Measurements from ENCODE around the gene ID2. TPM values are rescaled to one million over a fixed set of nuclear protein-coding genes. Genes with fewer than 3 reads are reported as not detected.
"Not testable (repeated sequence)": the region's sequence is repeated elsewhere in the genome, so short reads cannot be mapped to it uniquely, and the experiment has no call there.

The ID2 gene
- total and polyA plus RNA-seq, 2 of the 13 experiments (the other 11 are each of a cell fraction or from before 2014, with no cell fraction given), result 214 to 719 TPM

DNA sequence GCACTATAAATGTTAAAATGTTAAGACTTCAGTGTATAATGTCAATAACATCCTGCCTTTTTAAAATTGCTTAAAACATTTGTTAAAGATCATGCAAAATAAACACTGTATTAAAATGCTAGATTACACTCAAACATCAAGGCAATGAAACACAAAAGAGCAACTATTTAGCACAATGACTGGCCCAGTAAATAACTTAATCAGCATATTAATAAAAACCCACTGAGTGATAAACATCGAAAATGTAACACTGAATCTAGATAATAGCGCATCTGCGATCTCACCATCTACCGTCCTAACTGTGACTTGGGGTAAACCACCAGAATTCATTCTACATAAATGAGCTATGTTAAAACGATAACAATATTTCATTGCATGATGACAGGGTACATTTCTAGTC, 47.2 kb downstream of the ID2 start:
- H3K4me1 ChIP-seq (ENCODE audit: insufficient read depth, low read length); POLR2A ChIA-PET; H3K9me3 ChIP-seq (ENCODE audit: low read length); H3K4me2 ChIP-seq (ENCODE audit: low read depth, low read length); H2AFZ ChIP-seq (ENCODE audit: low read length); CTCF ChIA-PET (ENCODE audit: low intra/inter-chr PET ratio, low total read pairs); ATAC-seq; intact Hi-C loops (cut with micrococcal nuclease; ENCODE audit: unreplicated experiment); H3K4me3 ChIP-seq (replicated peaks in 1 of 3; ENCODE audit: insufficient read depth in 1 of 3, low read depth in 2 of 3, low read length in 3 of 3); H3K27ac ChIP-seq (ENCODE audit: extremely low read length, insufficient read depth, low read length); BruUV-seq (replicated peaks); in situ Hi-C loops (cut with HindIII; ENCODE audit: extremely low pct_ligation_motif_present, low pct_unique_long_range_greater_than_20kb); H4K20me1 ChIP-seq (ENCODE audit: insufficient read depth, low read length); H3K27me3 ChIP-seq (ENCODE audit: control insufficient read depth in 1 of 2, insufficient read depth in 2 of 2, low read length in 2 of 2); H3K79me2 ChIP-seq (ENCODE audit: insufficient read depth, low read length); H3K9ac ChIP-seq (ENCODE audit: insufficient read depth, low read depth, low read length); DNase-seq (ENCODE audit: low spot score): not testable (repeated sequence)
- TF ChIP-seq MAFK (conservative IDR thresholded peaks at IDR 0.05 in 1 of 2, IDR thresholded peaks at IDR 0.05 in 1 of 2; ENCODE audit: low read length in 2 of 2) (peak in 1 of 2 experiments; percentile 47; a peak in 2 of 4 replicates), MAFF (IDR thresholded peaks at IDR 0.05; ENCODE audit: low read depth, low read length) (peak; percentile 40; the same call in 1 of the 2 replicates)
- FAIRE-seq, result peak; percentile 21
- peaks cover 13 to 44% of the 10 kb centered on the region in 2 experiments for H3K36me3 ChIP-seq (replicated peaks in 1 of 2; ENCODE audit: control insufficient read depth in 1 of 2, insufficient read depth in 2 of 2, low read length in 2 of 2)
- 89% methylated on average over 5 of the region's 5 CpGs for WGBS (ENCODE audit: low lambda C conversion rate)

DNA sequence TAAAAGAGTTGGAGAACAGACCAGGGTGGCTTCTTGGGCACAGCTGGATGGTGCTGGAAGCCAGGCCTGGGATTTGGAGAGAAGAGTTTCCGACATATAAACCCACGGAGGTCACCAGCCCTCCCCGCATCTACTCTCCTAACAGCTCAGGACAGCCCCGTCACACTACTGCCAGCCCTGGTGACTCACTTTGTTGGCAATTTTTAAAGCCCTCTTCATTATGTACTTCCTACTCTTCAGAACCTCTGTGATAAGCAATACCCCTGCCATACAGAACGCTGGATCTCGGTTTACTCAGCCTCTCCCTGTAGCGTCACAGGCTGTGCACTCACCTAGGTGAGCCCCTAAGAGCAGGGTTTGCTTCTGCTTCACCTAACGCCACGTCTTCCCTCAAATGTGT, 48.1 kb downstream of the ID2 start:
- H3K27me3 ChIP-seq (ENCODE audit: control insufficient read depth in 1 of 2, insufficient read depth in 2 of 2, low read length in 2 of 2), result no peaks in the 10 kb centered on the region
- no peak overlapping the region for H3K27ac ChIP-seq (ENCODE audit: extremely low read length, insufficient read depth, low read length)
- no peak overlapping the region for H3K9ac ChIP-seq (ENCODE audit: insufficient read depth, low read depth, low read length)
- in situ Hi-C loops (cut with HindIII; ENCODE audit: extremely low pct_ligation_motif_present, low pct_unique_long_range_greater_than_20kb), result no loop called here
- BruUV-seq (replicated peaks), result TSS peak; percentile 24
- H3K4me1 ChIP-seq (ENCODE audit: insufficient read depth, low read length), result no peaks in the 10 kb centered on the region
- FAIRE-seq (no peak), DNase-seq (ENCODE audit: low spot score) (no peak), ATAC-seq (no peak)
- no peak overlapping the region for H3K4me3 ChIP-seq (replicated peaks in 1 of 3; ENCODE audit: insufficient read depth in 1 of 3, low read depth in 2 of 3, low read length in 3 of 3)
- H3K79me2 ChIP-seq (ENCODE audit: insufficient read depth, low read length), result no peaks in the 10 kb centered on the region
- ChIA-PET CTCF (ENCODE audit: low intra/inter-chr PET ratio, low total read pairs) (no interaction called here), POLR2A (no interaction called here)
- no peaks in the 10 kb centered on the region for H3K9me3 ChIP-seq (ENCODE audit: low read length)
- H2AFZ ChIP-seq (ENCODE audit: low read length), result no peak overlapping the region
- intact Hi-C loops (cut with micrococcal nuclease; ENCODE audit: unreplicated experiment), result no loop called here
- no peaks in the 10 kb centered on the region for H4K20me1 ChIP-seq (ENCODE audit: insufficient read depth, low read length)
- WGBS (ENCODE audit: low lambda C conversion rate), result 94% methylated on average over 9 of the region's 9 CpGs
- peaks cover 15 to 47% of the 10 kb centered on the region in 2 experiments for H3K36me3 ChIP-seq (replicated peaks in 1 of 2; ENCODE audit: control insufficient read depth in 1 of 2, insufficient read depth in 2 of 2, low read length in 2 of 2)
- H3K4me2 ChIP-seq (ENCODE audit: low read depth, low read length), result no peak overlapping the region
- TF ChIP-seq ZNF124 (CRISPR knock-in tag; IDR thresholded peaks at IDR 0.05) (no peak), ZNF510 (CRISPR knock-in tag; IDR thresholded peaks at IDR 0.05; ENCODE audit: low read depth) (no peak), POLR2A (IDR thresholded peaks at IDR 0.05; ENCODE audit: insufficient read depth in 1 of 2, low read depth in 2 of 2, low read length in 2 of 2) (no peak), KLF15 (CRISPR knock-in tag; IDR thresholded peaks at IDR 0.05; ENCODE audit: borderline replicate concordance) (no peak), ZNF740 (CRISPR knock-in tag; IDR thresholded peaks at IDR 0.05) (no peak), TBX2 (CRISPR knock-in tag; IDR thresholded peaks at IDR 0.05; ENCODE audit: borderline replicate concordance) (no peak), GATAD2A (CRISPR knock-in tag; IDR thresholded peaks at IDR 0.05) (no peak), ZNF354B (CRISPR knock-in tag; IDR thresholded peaks at IDR 0.05) (no peak)
- TF ChIP-seq, protein P1, sequence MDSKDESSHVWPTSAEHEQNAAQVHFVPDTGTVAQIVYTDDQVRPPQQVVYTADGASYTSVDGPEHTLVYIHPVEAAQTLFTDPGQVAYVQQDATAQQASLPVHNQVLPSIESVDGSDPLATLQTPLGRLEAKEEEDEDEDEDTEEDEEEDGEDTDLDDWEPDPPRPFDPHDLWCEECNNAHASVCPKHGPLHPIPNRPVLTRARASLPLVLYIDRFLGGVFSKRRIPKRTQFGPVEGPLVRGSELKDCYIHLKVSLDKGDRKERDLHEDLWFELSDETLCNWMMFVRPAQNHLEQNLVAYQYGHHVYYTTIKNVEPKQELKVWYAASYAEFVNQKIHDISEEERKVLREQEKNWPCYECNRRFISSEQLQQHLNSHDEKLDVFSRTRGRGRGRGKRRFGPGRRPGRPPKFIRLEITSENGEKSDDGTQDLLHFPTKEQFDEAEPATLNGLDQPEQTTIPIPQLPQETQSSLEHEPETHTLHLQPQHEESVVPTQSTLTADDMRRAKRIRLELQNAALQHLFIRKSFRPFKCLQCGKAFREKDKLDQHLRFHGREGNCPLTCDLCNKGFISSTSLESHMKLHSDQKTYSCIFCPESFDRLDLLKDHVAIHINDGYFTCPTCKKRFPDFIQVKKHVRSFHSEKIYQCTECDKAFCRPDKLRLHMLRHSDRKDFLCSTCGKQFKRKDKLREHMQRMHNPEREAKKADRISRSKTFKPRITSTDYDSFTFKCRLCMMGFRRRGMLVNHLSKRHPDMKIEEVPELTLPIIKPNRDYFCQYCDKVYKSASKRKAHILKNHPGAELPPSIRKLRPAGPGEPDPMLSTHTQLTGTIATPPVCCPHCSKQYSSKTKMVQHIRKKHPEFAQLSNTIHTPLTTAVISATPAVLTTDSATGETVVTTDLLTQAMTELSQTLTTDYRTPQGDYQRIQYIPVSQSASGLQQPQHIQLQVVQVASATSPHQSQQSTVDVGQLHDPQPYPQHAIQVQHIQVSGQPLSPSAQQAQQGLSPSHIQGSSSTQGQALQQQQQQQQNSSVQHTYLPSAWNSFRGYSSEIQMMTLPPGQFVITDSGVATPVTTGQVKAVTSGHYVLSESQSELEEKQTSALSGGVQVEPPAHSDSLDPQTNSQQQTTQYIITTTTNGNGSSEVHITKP (CRISPR knock-in tag; IDR thresholded peaks at IDR 0.05; ENCODE audit: low read depth), result no peak
- TF ChIP-seq, protein P2, sequence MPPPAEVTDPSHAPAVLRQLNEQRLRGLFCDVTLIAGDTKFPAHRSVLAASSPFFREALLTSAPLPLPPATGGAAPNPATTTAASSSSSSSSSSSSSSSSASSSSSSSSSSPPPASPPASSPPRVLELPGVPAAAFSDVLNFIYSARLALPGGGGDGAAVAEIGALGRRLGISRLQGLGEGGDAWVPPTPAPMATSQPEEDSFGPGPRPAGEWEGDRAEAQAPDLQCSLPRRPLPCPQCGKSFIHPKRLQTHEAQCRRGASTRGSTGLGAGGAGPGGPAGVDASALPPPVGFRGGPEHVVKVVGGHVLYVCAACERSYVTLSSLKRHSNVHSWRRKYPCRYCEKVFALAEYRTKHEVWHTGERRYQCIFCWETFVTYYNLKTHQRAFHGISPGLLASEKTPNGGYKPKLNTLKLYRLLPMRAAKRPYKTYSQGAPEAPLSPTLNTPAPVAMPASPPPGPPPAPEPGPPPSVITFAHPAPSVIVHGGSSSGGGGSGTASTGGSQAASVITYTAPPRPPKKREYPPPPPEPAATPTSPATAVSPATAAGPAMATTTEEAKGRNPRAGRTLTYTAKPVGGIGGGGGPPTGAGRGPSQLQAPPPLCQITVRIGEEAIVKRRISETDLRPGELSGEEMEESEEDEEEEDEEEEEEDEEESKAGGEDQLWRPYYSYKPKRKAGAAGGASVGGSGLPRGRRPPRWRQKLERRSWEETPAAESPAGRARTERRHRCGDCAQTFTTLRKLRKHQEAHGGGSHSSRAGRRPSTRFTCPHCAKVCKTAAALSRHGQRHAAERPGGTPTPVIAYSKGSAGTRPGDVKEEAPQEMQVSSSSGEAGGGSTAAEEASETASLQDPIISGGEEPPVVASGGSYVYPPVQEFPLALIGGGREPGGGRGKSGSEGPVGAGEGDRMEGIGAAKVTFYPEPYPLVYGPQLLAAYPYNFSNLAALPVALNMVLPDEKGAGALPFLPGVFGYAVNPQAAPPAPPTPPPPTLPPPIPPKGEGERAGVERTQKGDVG (CRISPR knock-in tag; IDR thresholded peaks at IDR 0.05; ENCODE audit: borderline replicate concordance), result no peak

Measured in HepG2 (cell line).